Spinal cord (tissue), 10 donors: ENCODE measurements around the gene ZBTB12. TPM values are rescaled to one million over a fixed set of nuclear protein-coding genes. Genes with fewer than 3 reads are reported as not detected.

ENCODE experiments used
- DNase-seq, 6 donors: peaks; one replicate each; pipeline versions ENCODE4 v3.0.0 to v3.0.0-alpha.2; 2013 to 2015; ENCODE audit warnings: low spot score in 6 of 6, low read depth in 4 of 6
- H3K27ac ChIP-seq: one replicate; pipeline ENCODE4 v1.5.1; 2013; ENCODE audit warnings: low read depth, low read length, control low read depth
- H3K27me3 ChIP-seq: one replicate; pipeline ENCODE4 v1.6.1; 2013; ENCODE audit warnings: low read length; ENCODE audit not compliant: control insufficient read depth, insufficient read depth
- H3K36me3 ChIP-seq: one replicate; pipeline ENCODE4 v1.6.1; 2013; ENCODE audit warnings: low read length; ENCODE audit not compliant: control insufficient read depth, insufficient read depth
- H3K4me1 ChIP-seq: one replicate; pipeline ENCODE4 v1.6.1; 2013; ENCODE audit warnings: low read length; ENCODE audit not compliant: control insufficient read depth, insufficient read depth
- H3K4me3 ChIP-seq: one replicate; pipeline ENCODE4 v1.5.1; 2013; ENCODE audit warnings: low read depth, low read length, control low read depth
- H3K9me3 ChIP-seq: one replicate; pipeline ENCODE4 v1.6.1; 2013; ENCODE audit warnings: low read length; ENCODE audit not compliant: control insufficient read depth, insufficient read depth
- WGBS: methylation state at CpG from one replicate; pipeline ENCODE4 v1.1.5; 2013; ENCODE audit warnings: missing lambda C conversion rate; ENCODE audit not compliant: insufficient coverage; 5-methylcytosine and 5-hydroxymethylcytosine counted together
- polyA plus RNA-seq, 2 donors: library from polyadenylated mRNA; unstranded; fragments of 120-200 nt; gene quantifications; one replicate each; pipeline ENCODE4 v1.2.1, GENCODE V29; 2013; ENCODE audit not compliant: insufficient read length in 2 of 2
- total RNA-seq, 2 donors: library from RNA; depleted of rRNA in 1 of 2; stranded (reverse); fragments of 120-200 nt in 1 of 2; fragments of >200 nt in 1 of 2; gene quantifications; one replicate each; pipeline versions ENCODE4 v1.2.3 to v1.2.4, GENCODE V29; 2013 to 2014
- donor health status: healthy.

Gene ZBTB12
- total and polyA plus RNA-seq, 4 donors = 7.8 to 37.9 (median 22.6) TPM

DNA sequence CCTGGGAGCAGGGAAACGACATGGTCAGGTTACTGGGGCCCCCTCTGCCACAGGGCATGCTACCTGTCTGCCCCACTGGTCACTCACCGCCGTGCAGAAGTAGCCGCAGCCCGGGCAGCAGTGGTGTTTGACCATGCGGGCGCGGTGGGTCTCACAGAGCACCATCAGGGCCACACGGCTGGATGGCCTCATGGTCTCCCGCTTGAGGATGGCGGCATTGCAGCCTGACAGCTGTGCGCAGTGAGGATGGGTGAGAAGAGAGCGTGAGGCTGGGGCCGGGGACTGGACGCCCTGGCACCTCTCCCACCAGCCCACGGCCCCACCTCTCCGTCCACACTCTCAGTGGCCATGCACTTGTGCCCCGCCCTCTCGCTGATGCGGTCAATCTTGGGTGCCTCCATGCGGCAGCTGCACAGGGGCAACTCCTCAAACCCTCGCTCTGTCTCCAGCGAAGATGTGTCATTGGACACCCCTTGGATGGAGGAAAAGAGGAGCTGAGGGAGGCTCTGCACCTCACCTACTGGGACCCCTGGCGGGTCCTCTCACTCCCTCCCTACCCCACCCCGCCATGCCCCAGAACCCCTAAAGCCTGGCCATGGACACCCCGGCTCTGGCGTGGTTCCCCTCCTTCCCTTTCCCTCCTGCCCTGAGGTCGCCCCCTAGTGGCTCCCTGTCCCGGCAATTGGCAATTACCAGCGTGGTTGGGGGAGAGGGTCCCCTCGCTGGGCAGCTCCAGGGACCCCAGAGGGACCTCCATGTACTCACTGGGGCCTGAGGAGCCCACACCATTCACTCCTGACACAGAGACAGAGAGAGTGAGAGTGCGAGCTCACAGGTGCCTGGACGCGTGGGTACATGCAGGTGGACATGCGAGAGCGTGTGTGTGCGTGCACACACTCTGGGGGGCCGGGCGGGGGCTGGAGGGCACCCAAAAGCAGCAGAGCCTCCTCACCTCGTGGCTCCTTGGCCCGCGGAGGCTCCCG is 13.3 kb downstream of the ZBTB12 start:
- H3K36me3 ChIP-seq = peaks cover 87% of the 10 kb centered on the region

DNA sequence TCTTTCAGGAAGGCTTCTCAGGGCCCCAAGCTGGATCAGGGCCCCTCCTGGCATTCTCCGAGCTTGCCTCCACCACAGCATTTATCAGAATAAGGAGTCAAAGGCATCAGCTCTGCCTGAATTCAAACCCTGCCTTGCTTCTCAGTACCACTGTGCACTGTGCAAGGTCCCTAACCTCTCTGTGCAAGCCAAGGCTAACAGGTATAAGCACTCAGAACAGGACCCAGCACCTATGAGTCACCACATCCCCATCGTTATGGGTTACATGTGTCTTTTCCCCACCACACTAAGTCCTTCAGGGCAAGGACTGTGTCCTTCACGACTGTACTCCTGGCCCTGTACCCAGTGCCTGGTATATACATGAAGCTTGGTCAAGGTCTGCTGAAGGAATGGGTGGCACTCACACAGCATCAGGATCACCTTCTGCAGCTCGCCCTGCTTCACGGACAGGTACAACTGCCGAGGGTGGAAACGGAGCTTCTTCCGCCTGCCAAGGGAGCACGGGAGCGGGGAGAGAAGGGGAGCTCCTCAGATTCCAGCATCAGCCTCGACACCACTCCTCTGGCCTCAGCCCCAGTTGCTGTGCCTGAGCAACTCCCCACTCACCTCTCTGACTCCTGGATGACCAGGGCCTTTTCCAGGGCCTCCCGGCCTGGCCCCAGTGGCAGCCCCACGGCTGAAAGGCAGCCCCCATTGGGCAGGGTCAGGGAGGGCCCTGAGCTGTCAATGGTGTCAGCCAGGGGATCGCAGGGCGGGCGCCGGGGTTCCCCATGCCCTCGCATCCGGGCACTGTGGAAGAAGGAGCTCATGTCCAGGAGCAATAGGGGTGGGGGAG is 14.5 kb downstream of the ZBTB12 start:
- DNase-seq = no peak
- Histone ChIP-seq H3K27ac (no peak overlapping the region), H3K36me3 (peaks cover 87% of the 10 kb centered on the region), H3K4me3 (no peak overlapping the region), H3K9me3 (no peaks in the 10 kb centered on the region), H3K27me3 (no peaks in the 10 kb centered on the region), H3K4me1 (no peaks in the 10 kb centered on the region)
- WGBS = 96% methylated on average over 17 of the region's 19 CpGs

More for the DNA sequence above, 13.3 kb downstream of the ZBTB12 start:
- no peak overlapping the region for H3K4me3 ChIP-seq
- DNase-seq = peak in 1 of 6 donors; percentile 40
- no peak overlapping the region for H3K27ac ChIP-seq
- WGBS = 86% methylated on average over 27 of the region's 43 CpGs
- no peaks in the 10 kb centered on the region for H3K4me1 ChIP-seq
- no peaks in the 10 kb centered on the region for H3K27me3 ChIP-seq
- no peaks in the 10 kb centered on the region for H3K9me3 ChIP-seq

DNA sequence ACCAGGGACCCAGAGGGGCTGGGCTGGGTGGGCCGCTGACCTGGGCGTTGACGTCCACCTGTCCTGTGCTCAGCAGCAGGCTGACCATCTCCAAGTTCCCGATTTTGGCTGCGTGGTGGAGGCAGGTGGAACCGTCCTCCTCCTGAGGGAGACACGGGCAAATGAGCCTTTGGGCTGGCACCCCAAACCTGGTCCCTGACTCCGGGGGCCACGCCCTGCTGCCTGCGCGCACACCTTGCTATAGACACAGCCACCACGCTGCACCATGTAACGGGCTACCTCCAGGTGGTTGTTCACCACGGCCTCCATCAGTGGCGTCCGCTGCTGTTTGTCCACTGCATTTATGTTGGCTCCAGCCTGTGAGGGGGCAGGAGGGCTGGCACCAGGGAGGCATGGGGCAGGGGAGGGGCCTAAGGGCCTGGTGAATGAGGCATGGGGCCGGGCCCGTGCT is 15.3 kb downstream of the ZBTB12 start:
- no peaks in the 10 kb centered on the region for H3K9me3 ChIP-seq
- no peaks in the 10 kb centered on the region for H3K4me1 ChIP-seq
- 96% methylated on average over 18 of the region's 18 CpGs for WGBS
- no peak overlapping the region for H3K27ac ChIP-seq
- H3K27me3 ChIP-seq = no peaks in the 10 kb centered on the region
- DNase-seq = no peak
- H3K36me3 ChIP-seq = peaks cover 86% of the 10 kb centered on the region
- no peak overlapping the region for H3K4me3 ChIP-seq

DNA sequence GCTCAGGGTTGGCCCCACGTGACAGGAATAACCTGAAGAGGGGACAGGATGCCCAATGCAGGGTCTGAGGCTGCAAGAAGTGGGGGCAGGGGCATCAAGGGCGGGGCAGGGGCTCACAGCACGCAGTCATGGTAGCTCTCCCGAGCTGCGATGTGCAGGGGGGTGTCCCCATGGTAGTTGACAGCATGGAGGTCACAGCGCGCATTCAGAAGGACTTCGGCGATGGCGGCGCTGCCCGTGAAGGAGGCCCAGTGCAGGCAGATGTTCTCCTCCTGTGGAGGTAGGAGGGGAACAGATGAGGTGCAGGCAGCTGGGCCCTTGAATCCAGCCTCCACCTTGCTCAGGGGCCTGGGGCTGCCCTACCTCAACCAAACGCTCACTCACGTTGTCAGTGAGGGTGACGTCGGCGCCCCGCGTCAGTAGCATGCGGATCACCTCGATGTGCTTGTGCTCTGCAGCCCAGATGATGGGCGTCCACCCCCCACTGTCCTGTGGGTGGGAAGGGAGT is 17.3 kb downstream of the ZBTB12 start:
- no peaks in the 10 kb centered on the region for H3K27me3 ChIP-seq
- H3K4me1 ChIP-seq = no peaks in the 10 kb centered on the region
- WGBS = 95% methylated on average over 15 of the region's 22 CpGs
- no peak overlapping the region for H3K27ac ChIP-seq
- no peak for DNase-seq
- H3K4me3 ChIP-seq = no peak overlapping the region
- H3K36me3 ChIP-seq = peaks cover 97% of the 10 kb centered on the region
- H3K9me3 ChIP-seq = no peaks in the 10 kb centered on the region

DNA sequence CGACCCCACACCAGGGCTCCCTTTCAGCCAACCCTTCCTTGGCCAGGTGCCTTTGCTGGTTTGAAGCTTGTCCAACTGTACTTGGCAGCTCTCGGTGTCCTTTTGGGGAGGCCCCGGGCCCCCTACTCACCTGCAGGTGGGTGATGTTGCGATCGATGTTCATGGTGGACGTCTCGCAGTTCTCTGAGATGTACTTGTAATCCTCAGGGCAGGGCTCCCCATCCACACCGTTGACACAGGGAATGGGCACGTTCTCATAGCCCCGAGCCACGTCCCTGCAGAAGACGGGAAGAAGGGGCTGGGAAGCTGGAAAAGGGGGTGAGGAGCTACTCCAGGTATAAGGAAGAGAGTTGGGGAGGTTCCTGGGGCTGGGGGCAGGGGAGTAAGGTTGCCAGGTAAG is 18.2 kb downstream of the ZBTB12 start:
- 95% methylated on average over 12 of the region's 12 CpGs for WGBS
- Histone ChIP-seq H3K9me3 (no peaks in the 10 kb centered on the region), H3K4me1 (no peaks in the 10 kb centered on the region), H3K4me3 (no peak overlapping the region), H3K27ac (no peak overlapping the region), H3K27me3 (no peaks in the 10 kb centered on the region), H3K36me3 (peaks cover 95% of the 10 kb centered on the region)
- no peak for DNase-seq

DNA sequence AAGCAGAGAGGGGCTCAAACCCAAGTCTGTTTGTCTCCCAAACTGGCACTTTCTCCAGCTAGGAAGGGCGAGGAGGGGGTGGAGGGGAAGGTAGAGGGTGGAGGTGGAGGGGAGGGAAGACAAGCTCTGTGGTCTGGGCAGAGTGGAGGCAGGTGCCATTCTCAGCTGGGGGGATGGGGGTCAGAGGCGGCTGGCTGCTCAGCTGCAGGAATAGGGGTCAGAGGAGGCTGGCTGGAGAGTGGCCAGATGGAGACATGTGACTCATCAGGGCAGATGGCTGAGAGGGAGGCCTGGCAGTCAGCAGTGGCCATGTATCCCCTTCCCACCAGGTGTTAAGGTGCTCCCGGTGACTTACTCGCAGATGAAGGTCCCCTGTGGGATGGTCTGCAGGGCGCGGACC is 19.5 kb downstream of the ZBTB12 start:
- no peak overlapping the region for H3K27ac ChIP-seq
- 74% methylated on average over 6 of the region's 6 CpGs for WGBS

DNA sequence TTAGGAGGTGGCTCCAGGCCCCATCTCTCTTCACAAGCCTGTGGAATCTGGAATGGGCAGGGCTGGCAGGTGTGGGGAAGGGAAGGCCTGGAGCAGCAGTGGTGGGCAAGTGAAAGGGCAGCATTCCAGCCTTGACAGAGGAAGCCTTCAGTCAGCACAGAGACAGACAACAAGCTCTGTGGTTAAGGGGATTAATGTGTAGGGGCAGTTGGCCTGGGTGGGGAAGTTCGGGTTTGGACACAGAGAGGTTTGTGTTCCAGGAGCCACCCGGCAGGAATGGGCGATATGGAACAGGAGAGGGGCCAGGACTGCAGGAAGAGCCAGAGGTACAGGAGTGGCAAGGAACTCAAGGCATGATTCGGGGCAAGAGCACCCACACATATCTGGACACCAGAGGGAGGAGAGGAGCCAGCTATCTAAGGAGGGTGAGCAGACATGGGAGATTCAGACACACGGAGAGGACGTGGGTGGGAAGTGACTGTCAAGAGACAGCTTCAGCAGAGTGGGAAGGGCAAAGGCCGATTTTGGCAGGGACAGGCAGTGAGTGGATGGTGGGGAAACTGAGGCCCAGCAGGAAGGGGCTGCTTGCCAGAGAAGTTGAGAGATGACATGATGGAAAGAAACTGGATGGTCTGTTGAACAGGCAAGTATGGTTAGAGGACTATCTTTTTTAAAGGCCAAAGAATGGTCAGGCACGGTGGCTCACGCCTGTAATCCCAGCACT is 20.6 kb downstream of the ZBTB12 start:
- Histone ChIP-seq H3K27me3 (no peaks in the 10 kb centered on the region), H3K4me3 (no peak overlapping the region), H3K4me1 (no peaks in the 10 kb centered on the region), H3K9me3 (no peaks in the 10 kb centered on the region), H3K36me3 (peaks cover 73% of the 10 kb centered on the region), H3K27ac (no peak overlapping the region)
- no peak for DNase-seq
- 90% methylated on average over 7 of the region's 9 CpGs for WGBS

More for the DNA sequence above, 19.5 kb downstream of the ZBTB12 start:
- H3K36me3 ChIP-seq = peaks cover 84% of the 10 kb centered on the region
- no peaks in the 10 kb centered on the region for H3K9me3 ChIP-seq
- DNase-seq = no peak
- no peak overlapping the region for H3K4me3 ChIP-seq
- H3K27me3 ChIP-seq = no peaks in the 10 kb centered on the region
- H3K4me1 ChIP-seq = no peaks in the 10 kb centered on the region

DNA sequence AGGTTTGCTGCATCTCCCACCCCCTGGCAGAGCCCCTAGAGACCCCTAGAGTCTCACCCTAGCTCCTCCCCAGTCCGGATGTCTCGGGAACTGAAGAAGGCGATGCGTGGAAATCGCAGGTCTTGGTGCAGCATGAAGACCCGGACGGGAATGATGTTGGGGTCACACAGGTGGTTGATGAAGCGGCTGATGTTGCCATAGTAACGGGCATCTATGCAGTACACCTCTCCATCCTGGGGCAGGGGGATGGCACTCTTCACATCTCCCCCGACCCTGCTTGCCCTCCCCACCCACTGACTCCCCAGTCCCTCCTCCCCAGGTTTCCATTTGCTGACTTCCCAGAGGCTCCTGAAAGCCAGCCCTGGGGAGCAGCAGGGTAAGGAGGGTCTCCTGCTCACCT is 21.3 kb downstream of the ZBTB12 start:
- no peak for DNase-seq
- no peak overlapping the region for H3K4me3 ChIP-seq
- H3K27me3 ChIP-seq = no peaks in the 10 kb centered on the region
- WGBS = 100% methylated on average over 1 of the region's 10 CpGs
- H3K27ac ChIP-seq = no peak overlapping the region
- H3K4me1 ChIP-seq = no peaks in the 10 kb centered on the region
- no peaks in the 10 kb centered on the region for H3K9me3 ChIP-seq
- peaks cover 67% of the 10 kb centered on the region for H3K36me3 ChIP-seq

DNA sequence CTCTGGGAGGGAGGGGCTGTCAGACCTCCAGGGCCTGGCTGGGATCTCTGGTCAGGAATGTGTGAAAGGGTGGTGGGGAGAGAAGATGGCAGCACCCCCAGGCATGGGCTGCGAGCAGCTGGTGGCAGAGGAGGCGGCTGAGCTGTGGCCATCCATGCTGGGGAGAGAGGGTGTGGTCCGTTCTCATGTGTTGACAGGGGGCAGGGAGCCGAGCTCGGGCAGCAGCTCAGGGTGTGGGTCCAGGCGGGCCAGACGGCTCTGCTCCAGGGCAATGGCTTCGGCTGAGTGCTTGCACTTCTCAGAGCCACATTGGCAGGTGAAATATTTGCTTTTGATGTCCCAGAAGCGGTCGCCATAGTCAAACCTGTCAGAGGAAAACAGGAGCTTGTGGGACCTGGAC is 22.0 kb downstream of the ZBTB12 start:
- H3K27ac ChIP-seq = no peak overlapping the region
- no peak overlapping the region for H3K4me3 ChIP-seq
- WGBS = 83% methylated on average over 10 of the region's 10 CpGs
- H3K4me1 ChIP-seq = no peaks in the 10 kb centered on the region
- H3K9me3 ChIP-seq = no peaks in the 10 kb centered on the region
- H3K36me3 ChIP-seq = peaks cover 60% of the 10 kb centered on the region
- DNase-seq = no peak
- H3K27me3 ChIP-seq = no peaks in the 10 kb centered on the region
